Mesothelial cell of epicardium (in vitro differentiated cells): ENCODE measurements around the gene IFFO2. TPM values are rescaled to one million over a fixed set of nuclear protein-coding genes. Genes with fewer than 3 reads are reported as not detected.

Source experiments
- DNase-seq, 2 experiments: peaks; one replicate each; pipeline ENCODE4 v3.0.0; 2021; ENCODE audit warnings: low spot score in 2 of 2; ENCODE audit not compliant: unreplicated experiment in 2 of 2
- H3K27ac Mint-ChIP-seq: 2 replicates; pipeline ENCODE4 v1.8.0; 2021; ENCODE audit warnings: mixed read lengths
- H3K27me3 Mint-ChIP-seq: 2 replicates; pipeline ENCODE4 v1.8.0; 2021; ENCODE audit warnings: low read depth, mixed read lengths
- H3K36me3 Mint-ChIP-seq: 2 replicates; pipeline ENCODE4 v1.8.0; 2021; ENCODE audit warnings: mixed read lengths
- H3K4me1 Mint-ChIP-seq: 2 replicates; pipeline ENCODE4 v1.8.0; 2021; ENCODE audit warnings: mixed read lengths
- H3K4me3 Mint-ChIP-seq: 2 replicates; pipeline ENCODE4 v1.8.0; 2021; ENCODE audit warnings: mild to moderate bottlenecking, moderate library complexity, mixed read lengths
- H3K9me3 Mint-ChIP-seq: 2 replicates; pipeline ENCODE4 v1.8.0; 2021; ENCODE audit warnings: mixed read lengths
- total RNA-seq: library from RNA; stranded (reverse); gene quantifications from 3 replicates; pipeline ENCODE4 v1.2.1, GENCODE V29; 2021
- TF ChIP-seq, protein P1 (sequence below): fragments of 200-600 bp; sonication (generic); IDR thresholded peaks from one replicate; pipeline ENCODE4 v1.5.0; 2021; ENCODE audit warnings: antibody characterized with exemption; ENCODE audit not compliant: unreplicated experiment

Gene IFFO2
- total RNA-seq, 1 donor from 2014 or later, result 9.1 TPM

GRCh38 chr1:18886003-18886335 is 70.5 kb downstream of the IFFO2 start:
- Mint-ChIP-seq H3K27me3 (no peaks in the 10 kb centered on the region), H3K27ac (no peak overlapping the region), H3K9me3 (no peaks in the 10 kb centered on the region), H3K4me3 (no peak overlapping the region), H3K4me1 (no peaks in the 10 kb centered on the region), H3K36me3 (peaks cover 3% of the 10 kb centered on the region)
- TF ChIP-seq, protein P1, sequence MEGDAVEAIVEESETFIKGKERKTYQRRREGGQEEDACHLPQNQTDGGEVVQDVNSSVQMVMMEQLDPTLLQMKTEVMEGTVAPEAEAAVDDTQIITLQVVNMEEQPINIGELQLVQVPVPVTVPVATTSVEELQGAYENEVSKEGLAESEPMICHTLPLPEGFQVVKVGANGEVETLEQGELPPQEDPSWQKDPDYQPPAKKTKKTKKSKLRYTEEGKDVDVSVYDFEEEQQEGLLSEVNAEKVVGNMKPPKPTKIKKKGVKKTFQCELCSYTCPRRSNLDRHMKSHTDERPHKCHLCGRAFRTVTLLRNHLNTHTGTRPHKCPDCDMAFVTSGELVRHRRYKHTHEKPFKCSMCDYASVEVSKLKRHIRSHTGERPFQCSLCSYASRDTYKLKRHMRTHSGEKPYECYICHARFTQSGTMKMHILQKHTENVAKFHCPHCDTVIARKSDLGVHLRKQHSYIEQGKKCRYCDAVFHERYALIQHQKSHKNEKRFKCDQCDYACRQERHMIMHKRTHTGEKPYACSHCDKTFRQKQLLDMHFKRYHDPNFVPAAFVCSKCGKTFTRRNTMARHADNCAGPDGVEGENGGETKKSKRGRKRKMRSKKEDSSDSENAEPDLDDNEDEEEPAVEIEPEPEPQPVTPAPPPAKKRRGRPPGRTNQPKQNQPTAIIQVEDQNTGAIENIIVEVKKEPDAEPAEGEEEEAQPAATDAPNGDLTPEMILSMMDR, result no peak
- no peak for DNase-seq

DNA sequence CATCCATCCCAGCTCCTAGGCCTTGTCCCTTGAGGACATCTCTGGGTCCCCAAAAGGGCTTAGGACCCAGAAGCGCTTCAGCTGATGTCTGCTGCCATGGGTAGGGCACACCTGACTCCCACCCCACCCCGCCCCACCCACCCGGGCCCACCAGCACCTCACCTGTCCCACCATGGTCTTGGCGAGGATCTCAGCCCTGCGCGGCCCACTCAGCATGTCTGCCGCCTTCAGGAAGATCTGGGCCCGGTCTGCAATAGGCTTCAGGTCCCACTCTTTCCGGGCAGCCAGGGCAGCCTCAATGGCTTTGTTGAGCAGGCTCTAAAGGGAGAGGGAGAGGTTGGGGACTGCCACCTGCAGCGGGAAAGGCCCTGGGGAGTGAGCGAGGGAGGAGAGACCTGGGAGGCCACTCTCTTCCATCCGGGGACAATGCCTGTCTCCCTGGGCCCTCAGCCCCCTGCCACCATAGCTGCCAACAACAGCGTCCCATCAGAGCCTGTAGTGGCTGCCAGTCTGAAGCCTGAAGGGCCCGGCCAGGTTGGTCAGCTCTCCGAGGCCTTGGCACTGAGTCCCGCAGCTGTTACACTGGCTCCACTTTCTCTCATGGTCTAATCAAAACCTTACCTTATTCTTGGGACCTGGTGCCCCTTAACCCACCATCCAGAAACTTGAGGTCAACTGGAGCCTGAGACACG is 71.0 kb downstream of the IFFO2 start:
- peaks cover 3% of the 10 kb centered on the region for H3K36me3 Mint-ChIP-seq
- TF ChIP-seq, protein P1, result no peak
- no peaks in the 10 kb centered on the region for H3K9me3 Mint-ChIP-seq
- no peaks in the 10 kb centered on the region for H3K4me1 Mint-ChIP-seq
- DNase-seq, result no peak
- H3K27me3 Mint-ChIP-seq, result no peaks in the 10 kb centered on the region
- no peak overlapping the region for H3K4me3 Mint-ChIP-seq
- H3K27ac Mint-ChIP-seq, result no peak overlapping the region

GRCh38 chr1:18884727-18885126 is 71.7 kb downstream of the IFFO2 start:
- peaks cover 3% of the 10 kb centered on the region for H3K36me3 Mint-ChIP-seq
- no peak overlapping the region for H3K4me3 Mint-ChIP-seq
- no peaks in the 10 kb centered on the region for H3K27me3 Mint-ChIP-seq
- no peaks in the 10 kb centered on the region for H3K9me3 Mint-ChIP-seq
- H3K4me1 Mint-ChIP-seq, result no peaks in the 10 kb centered on the region
- DNase-seq, result no peak
- H3K27ac Mint-ChIP-seq, result no peak overlapping the region
- TF ChIP-seq, protein P1, result no peak

DNA sequence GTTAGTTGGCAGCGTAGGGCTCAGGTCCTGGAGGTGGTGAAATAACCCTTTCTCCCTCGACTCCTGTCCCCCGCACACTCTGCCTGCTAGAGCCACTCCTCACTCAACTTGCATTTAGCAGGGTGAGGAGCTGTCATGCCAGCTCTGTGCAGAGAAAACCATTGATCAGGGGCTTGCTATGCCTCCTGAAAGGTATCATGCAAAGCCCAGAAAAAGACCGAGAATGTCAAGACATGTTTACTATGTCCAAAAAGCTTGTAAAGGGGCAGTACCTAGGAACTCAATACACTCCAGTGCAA is 72.1 kb downstream of the IFFO2 start:
- Mint-ChIP-seq H3K4me1 (no peaks in the 10 kb centered on the region), H3K27me3 (no peaks in the 10 kb centered on the region), H3K27ac (no peak overlapping the region), H3K36me3 (peaks cover 3% of the 10 kb centered on the region), H3K9me3 (no peaks in the 10 kb centered on the region), H3K4me3 (no peak overlapping the region)
- no peak for DNase-seq
- TF ChIP-seq, protein P1, result no peak

- peak; percentile 53 to 81 for DNase-seq
- Mint-ChIP-seq H3K27me3 (no peaks in the 10 kb centered on the region), H3K4me1 (no peaks in the 10 kb centered on the region), H3K4me3 (no peak overlapping the region), H3K9me3 (no peaks in the 10 kb centered on the region), H3K27ac (no peak overlapping the region), H3K36me3 (peaks cover 3% of the 10 kb centered on the region)
- TF ChIP-seq, protein P1, result peak; percentile 77
Observed at GRCh38 chr1:18883636-18884418, 72.6 kb downstream of the IFFO2 start.
